ENCODE results near the gene B3GNT4.
A peak's percentile ranks its signal among the peaks of the same experiment; 100 is the strongest.

B3GNT4 gene

GRCh38 chr12:122203301-122204166, at the start of gene B3GNT4:
B3GNT4 (plus strand) TSS chr12:122203709; CDS start chr12:122204619, 910 bp downstream.
- TF ChIP-seq CTCF (IDR thresholded peaks at IDR 0.05), result no peak
- Histone ChIP-seq H3K36me3 (peaks cover 23% of the 10 kb centered on the region), H3K27ac (no peak within 1 kb of the TSS), H3K4me1 (ENCODE audit: control insufficient read depth in 1 of 2, insufficient read depth in 1 of 2, low read depth in 1 of 2, low read length in 1 of 2) (peaks cover 6 to 17% of the 10 kb centered on the region in 2 experiments), H3K27me3 (peaks cover 80% of the 10 kb centered on the region), H3K9me3 (no peaks in the 10 kb centered on the region), H3K4me3 (ENCODE audit: low read depth in 1 of 2, low read length in 1 of 2) (peak within 1 kb of the TSS; percentile 55 to 64)

GRCh38 chr12:122155705-122156104, 47.8 kb upstream of the B3GNT4 start:
- H3K9me3 ChIP-seq, result no peaks in the 10 kb centered on the region
- no peak overlapping the region for H3K4me3 ChIP-seq (ENCODE audit: low read depth in 1 of 2, low read length in 1 of 2)
- no peaks in the 10 kb centered on the region for H3K4me1 ChIP-seq (ENCODE audit: control insufficient read depth in 1 of 2, insufficient read depth in 1 of 2, low read depth in 1 of 2, low read length in 1 of 2)
- no peak overlapping the region for H3K27ac ChIP-seq
- peaks cover 2% of the 10 kb centered on the region for H3K27me3 ChIP-seq
- no peak for TF ChIP-seq CTCF (IDR thresholded peaks at IDR 0.05)
- no peaks in the 10 kb centered on the region for H3K36me3 ChIP-seq

GRCh38 chr12:122158700-122159285, 44.7 kb upstream of the B3GNT4 start:
- Histone ChIP-seq H3K27me3 (no peaks in the 10 kb centered on the region), H3K4me3 (ENCODE audit: low read depth in 1 of 2, low read length in 1 of 2) (no peak overlapping the region), H3K27ac (no peak overlapping the region), H3K9me3 (no peaks in the 10 kb centered on the region), H3K36me3 (no peaks in the 10 kb centered on the region), H3K4me1 (ENCODE audit: control insufficient read depth in 1 of 2, insufficient read depth in 1 of 2, low read depth in 1 of 2, low read length in 1 of 2) (no peaks in the 10 kb centered on the region)
- TF ChIP-seq CTCF (IDR thresholded peaks at IDR 0.05), result no peak

- Histone ChIP-seq H3K4me1 (ENCODE audit: control insufficient read depth in 1 of 2, insufficient read depth in 1 of 2, low read depth in 1 of 2, low read length in 1 of 2) (no peaks in the 10 kb centered on the region), H3K36me3 (no peaks in the 10 kb centered on the region), H3K27ac (no peak overlapping the region), H3K9me3 (no peaks in the 10 kb centered on the region), H3K4me3 (ENCODE audit: low read depth in 1 of 2, low read length in 1 of 2) (no peak overlapping the region), H3K27me3 (no peaks in the 10 kb centered on the region)
- no peak for TF ChIP-seq CTCF (IDR thresholded peaks at IDR 0.05)
Observed at GRCh38 chr12:122159882-122160281, 43.6 kb upstream of the B3GNT4 start.

GRCh38 chr12:122160761-122161160, 42.7 kb upstream of the B3GNT4 start:
- Histone ChIP-seq H3K4me1 (ENCODE audit: control insufficient read depth in 1 of 2, insufficient read depth in 1 of 2, low read depth in 1 of 2, low read length in 1 of 2) (no peaks in the 10 kb centered on the region), H3K9me3 (no peaks in the 10 kb centered on the region), H3K27ac (no peak overlapping the region), H3K4me3 (ENCODE audit: low read depth in 1 of 2, low read length in 1 of 2) (no peak overlapping the region), H3K27me3 (no peaks in the 10 kb centered on the region), H3K36me3 (no peaks in the 10 kb centered on the region)
- TF ChIP-seq CTCF (IDR thresholded peaks at IDR 0.05), result no peak

Data from neutrophil (primary cell).